Measurements from ENCODE around the gene POGK. TPM values are rescaled to one million over a fixed set of nuclear protein-coding genes. Genes with fewer than 3 reads are reported as not detected.

Gene POGK
- total and polyA plus RNA-seq, 2 experiments from 2014 or later: 10.9 to 31.4 TPM

DNA sequence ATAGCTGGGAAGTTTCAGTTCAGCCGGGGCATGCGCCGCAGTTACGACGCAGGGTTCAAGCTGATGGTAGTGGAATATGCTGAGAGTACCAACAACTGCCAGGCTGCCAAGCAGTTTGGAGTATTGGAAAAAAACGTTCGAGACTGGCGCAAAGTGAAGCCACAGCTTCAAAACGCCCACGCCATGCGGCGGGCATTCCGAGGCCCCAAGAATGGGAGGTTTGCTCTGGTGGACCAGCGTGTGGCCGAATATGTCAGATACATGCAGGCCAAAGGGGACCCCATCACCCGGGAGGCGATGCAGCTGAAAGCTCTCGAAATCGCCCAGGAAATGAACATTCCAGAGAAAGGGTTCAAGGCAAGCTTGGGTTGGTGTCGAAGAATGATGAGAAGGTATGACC, 9.9 kb downstream of the POGK start:
- Mint-ChIP-seq H3K27ac (no peak overlapping the region), H3K4me1 (peaks cover 2% of the 10 kb centered on the region; the same call in 2 of the 3 replicates), H3K27me3 (ENCODE audit: insufficient read depth, low read depth, poor library complexity) (peaks cover 7% of the 10 kb centered on the region), H3K4me3 (no peak overlapping the region), H3K36me3 (ENCODE audit: low read depth) (peaks cover 99% of the 10 kb centered on the region), H3K9me3 (no peaks in the 10 kb centered on the region)
- Histone ChIP-seq H3K27ac (ENCODE audit: low read depth) (no peak overlapping the region), H3K4me2 (no peak overlapping the region), H2AFZ (no peak overlapping the region), H3K79me2 (replicated peaks; ENCODE audit: insufficient read depth) (peaks cover 46% of the 10 kb centered on the region), H3K9me2 (ENCODE audit: insufficient read depth) (no peaks in the 10 kb centered on the region), H3K4me1 (ENCODE audit: insufficient read depth) (no peaks in the 10 kb centered on the region), H4K20me1 (replicated peaks; ENCODE audit: insufficient read depth) (peaks cover 39% of the 10 kb centered on the region), H3K4me3 (no peak overlapping the region), H3F3A (replicated peaks; ENCODE audit: low read depth) (no peaks in the 10 kb centered on the region), H3K36me3 (ENCODE audit: insufficient read depth) (peaks cover 70% of the 10 kb centered on the region), H3K27me3 (ENCODE audit: insufficient read depth) (no peaks in the 10 kb centered on the region)
- no peak for DNase-seq (ENCODE audit: low spot score)
- TF ChIP-seq ZNF331 (CRISPR knock-in tag; IDR thresholded peaks at IDR 0.05; ENCODE audit: low read depth) (no peak), ZNF462 (CRISPR knock-in tag; IDR thresholded peaks at IDR 0.05) (no peak), POLR2AphosphoS5 (IDR thresholded peaks at IDR 0.05; ENCODE audit: low read depth) (no peak), CREB1 (CRISPR knock-in tag; IDR thresholded peaks at IDR 0.05; ENCODE audit: low read depth) (no peak), EZH2phosphoT487 (IDR thresholded peaks at IDR 0.05; ENCODE audit: unreplicated experiment) (no peak), ZNF114 (CRISPR knock-in tag; IDR thresholded peaks at IDR 0.05) (no peak), STAT1 (IDR thresholded peaks at IDR 0.05; ENCODE audit: unreplicated experiment) (no peak), NANOG (IDR thresholded peaks at IDR 0.05; ENCODE audit: borderline replicate concordance) (no peak), JUNB (IDR thresholded peaks at IDR 0.05; ENCODE audit: unreplicated experiment) (no peak)
- TF ChIP-seq, protein P1, sequence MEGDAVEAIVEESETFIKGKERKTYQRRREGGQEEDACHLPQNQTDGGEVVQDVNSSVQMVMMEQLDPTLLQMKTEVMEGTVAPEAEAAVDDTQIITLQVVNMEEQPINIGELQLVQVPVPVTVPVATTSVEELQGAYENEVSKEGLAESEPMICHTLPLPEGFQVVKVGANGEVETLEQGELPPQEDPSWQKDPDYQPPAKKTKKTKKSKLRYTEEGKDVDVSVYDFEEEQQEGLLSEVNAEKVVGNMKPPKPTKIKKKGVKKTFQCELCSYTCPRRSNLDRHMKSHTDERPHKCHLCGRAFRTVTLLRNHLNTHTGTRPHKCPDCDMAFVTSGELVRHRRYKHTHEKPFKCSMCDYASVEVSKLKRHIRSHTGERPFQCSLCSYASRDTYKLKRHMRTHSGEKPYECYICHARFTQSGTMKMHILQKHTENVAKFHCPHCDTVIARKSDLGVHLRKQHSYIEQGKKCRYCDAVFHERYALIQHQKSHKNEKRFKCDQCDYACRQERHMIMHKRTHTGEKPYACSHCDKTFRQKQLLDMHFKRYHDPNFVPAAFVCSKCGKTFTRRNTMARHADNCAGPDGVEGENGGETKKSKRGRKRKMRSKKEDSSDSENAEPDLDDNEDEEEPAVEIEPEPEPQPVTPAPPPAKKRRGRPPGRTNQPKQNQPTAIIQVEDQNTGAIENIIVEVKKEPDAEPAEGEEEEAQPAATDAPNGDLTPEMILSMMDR (conservative IDR thresholded peaks at IDR 0.05; ENCODE audit: low read depth in 2 of 2): no peak
- TF ChIP-seq, protein P2, sequence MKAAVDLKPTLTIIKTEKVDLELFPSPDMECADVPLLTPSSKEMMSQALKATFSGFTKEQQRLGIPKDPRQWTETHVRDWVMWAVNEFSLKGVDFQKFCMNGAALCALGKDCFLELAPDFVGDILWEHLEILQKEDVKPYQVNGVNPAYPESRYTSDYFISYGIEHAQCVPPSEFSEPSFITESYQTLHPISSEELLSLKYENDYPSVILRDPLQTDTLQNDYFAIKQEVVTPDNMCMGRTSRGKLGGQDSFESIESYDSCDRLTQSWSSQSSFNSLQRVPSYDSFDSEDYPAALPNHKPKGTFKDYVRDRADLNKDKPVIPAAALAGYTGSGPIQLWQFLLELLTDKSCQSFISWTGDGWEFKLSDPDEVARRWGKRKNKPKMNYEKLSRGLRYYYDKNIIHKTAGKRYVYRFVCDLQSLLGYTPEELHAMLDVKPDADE (IDR thresholded peaks at IDR 0.05): no peak
- TF ChIP-seq, protein P3, sequence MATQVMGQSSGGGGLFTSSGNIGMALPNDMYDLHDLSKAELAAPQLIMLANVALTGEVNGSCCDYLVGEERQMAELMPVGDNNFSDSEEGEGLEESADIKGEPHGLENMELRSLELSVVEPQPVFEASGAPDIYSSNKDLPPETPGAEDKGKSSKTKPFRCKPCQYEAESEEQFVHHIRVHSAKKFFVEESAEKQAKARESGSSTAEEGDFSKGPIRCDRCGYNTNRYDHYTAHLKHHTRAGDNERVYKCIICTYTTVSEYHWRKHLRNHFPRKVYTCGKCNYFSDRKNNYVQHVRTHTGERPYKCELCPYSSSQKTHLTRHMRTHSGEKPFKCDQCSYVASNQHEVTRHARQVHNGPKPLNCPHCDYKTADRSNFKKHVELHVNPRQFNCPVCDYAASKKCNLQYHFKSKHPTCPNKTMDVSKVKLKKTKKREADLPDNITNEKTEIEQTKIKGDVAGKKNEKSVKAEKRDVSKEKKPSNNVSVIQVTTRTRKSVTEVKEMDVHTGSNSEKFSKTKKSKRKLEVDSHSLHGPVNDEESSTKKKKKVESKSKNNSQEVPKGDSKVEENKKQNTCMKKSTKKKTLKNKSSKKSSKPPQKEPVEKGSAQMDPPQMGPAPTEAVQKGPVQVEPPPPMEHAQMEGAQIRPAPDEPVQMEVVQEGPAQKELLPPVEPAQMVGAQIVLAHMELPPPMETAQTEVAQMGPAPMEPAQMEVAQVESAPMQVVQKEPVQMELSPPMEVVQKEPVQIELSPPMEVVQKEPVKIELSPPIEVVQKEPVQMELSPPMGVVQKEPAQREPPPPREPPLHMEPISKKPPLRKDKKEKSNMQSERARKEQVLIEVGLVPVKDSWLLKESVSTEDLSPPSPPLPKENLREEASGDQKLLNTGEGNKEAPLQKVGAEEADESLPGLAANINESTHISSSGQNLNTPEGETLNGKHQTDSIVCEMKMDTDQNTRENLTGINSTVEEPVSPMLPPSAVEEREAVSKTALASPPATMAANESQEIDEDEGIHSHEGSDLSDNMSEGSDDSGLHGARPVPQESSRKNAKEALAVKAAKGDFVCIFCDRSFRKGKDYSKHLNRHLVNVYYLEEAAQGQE (IDR thresholded peaks at IDR 0.05; ENCODE audit: unreplicated experiment): no peak
- ATAC-seq: no peak
